BLaER1 treated with 17β-estradiol and CSF1 and Interleukin-3, amounts not matched to agents 10 nM and 100 nM (cell line): ENCODE results near the gene DDX25.
A peak's percentile ranks its signal among the peaks of the same experiment; 100 is the strongest.

Experiments
- H3K27ac ChIP-seq, 11 experiments: shearing (Covaris generic); formaldehyde crosslinking; 2 replicates each; pipeline ENCODE4 v1.8.1; 2022
- H3K27me3 ChIP-seq, 11 experiments: shearing (Covaris generic); formaldehyde crosslinking; 2 replicates each; pipeline ENCODE4 v1.8.1; 2022
- H3K36me3 ChIP-seq, 11 experiments: shearing (Covaris generic); formaldehyde crosslinking; 2 replicates each; pipeline ENCODE4 v1.8.1; 2022
- H3K4me1 ChIP-seq, 10 experiments: shearing (Covaris generic); formaldehyde crosslinking; 2 replicates each; pipeline ENCODE4 v1.8.1; 2022
- H3K4me2 ChIP-seq, 11 experiments: shearing (Covaris generic); formaldehyde crosslinking; 2 replicates each; pipeline ENCODE4 v1.8.1; 2022
- H3K4me3 ChIP-seq, 10 experiments: shearing (Covaris generic); formaldehyde crosslinking; 2 replicates each; pipeline ENCODE4 v1.8.1; 2022
- H3K9ac ChIP-seq, 11 experiments: shearing (Covaris generic); formaldehyde crosslinking; 2 replicates each; pipeline ENCODE4 v1.8.1; 2022
- H3K9me3 ChIP-seq, 11 experiments: shearing (Covaris generic); formaldehyde crosslinking; replicated peaks in 1 of 11; 2 replicates each; pipeline ENCODE4 v1.8.1; 2022
- H4K20me1 ChIP-seq, 11 experiments: shearing (Covaris generic); formaldehyde crosslinking; 2 replicates each; pipeline ENCODE4 v1.8.1; 2022
- Cebpa-rat ChIP-seq, 11 experiments: shearing (Covaris generic); IDR thresholded peaks; 2 replicates each; pipeline ENCODE4 v1.8.1; 2022

DDX25 gene

DNA sequence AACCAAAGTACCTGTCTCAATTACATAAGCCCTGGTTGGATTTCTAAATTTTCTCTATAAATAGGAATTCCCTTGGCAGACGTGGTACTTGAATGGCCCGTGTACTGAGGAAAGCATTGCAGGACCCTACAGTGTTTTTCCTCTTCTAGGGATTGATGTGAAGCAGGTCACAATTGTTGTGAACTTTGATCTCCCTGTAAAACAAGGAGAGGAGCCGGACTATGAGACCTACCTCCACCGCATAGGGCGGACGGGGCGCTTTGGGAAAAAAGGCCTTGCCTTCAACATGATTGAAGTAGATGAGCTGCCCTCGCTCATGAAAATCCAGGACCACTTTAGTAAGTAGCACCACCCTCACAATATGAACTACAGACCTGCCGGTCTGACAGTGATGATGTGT, 16.7 kb downstream of the DDX25 start:
- no peaks in the 10 kb centered on the region for H3K9me3 ChIP-seq
- no peaks in the 10 kb centered on the region for H3K27me3 ChIP-seq
- H3K4me1 ChIP-seq = no peaks in the 10 kb centered on the region; a peak in 1 of 20 replicates
- TF ChIP-seq Cebpa-rat (IDR thresholded peaks at IDR 0.05) = no peak
- no peaks in the 10 kb centered on the region for H3K36me3 ChIP-seq
- no peak overlapping the region for H3K9ac ChIP-seq
- no peak overlapping the region for H3K4me2 ChIP-seq
- no peak overlapping the region for H3K4me3 ChIP-seq
- no peak overlapping the region for H3K27ac ChIP-seq
- no peaks in the 10 kb centered on the region for H4K20me1 ChIP-seq

DNA sequence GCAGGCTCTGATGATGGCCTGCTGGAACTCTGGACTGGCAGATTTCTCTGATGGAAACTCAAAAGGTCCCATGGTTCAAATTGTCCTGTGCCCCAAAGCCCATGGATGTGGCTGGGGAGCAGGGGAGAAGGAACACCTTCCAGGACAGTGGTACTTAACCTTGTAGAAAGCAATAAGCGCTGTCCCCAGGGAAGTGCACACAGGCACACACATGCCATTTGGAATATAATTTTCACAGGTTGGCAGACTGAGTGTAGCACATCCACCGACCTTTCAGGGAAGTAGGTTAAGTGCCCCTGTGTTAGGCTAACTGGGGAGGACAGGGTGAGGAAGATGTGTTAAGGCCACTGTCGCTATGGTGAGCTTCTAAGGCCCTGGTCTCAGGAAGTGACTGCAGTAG, 17.8 kb downstream of the DDX25 start:
- Histone ChIP-seq H3K9me3 (no peaks in the 10 kb centered on the region), H3K9ac (0 out of 22 replicates have a peak overlapping the region, but pooled peaks of 1 of the 11 experiments have one; percentile 19), H3K4me1 (no peaks in the 10 kb centered on the region), H3K27me3 (no peaks in the 10 kb centered on the region), H3K27ac (no peak overlapping the region), H4K20me1 (no peaks in the 10 kb centered on the region), H3K4me3 (no peak overlapping the region), H3K36me3 (no peaks in the 10 kb centered on the region), H3K4me2 (no peak overlapping the region)
- no peak for TF ChIP-seq Cebpa-rat (IDR thresholded peaks at IDR 0.05)

DNA sequence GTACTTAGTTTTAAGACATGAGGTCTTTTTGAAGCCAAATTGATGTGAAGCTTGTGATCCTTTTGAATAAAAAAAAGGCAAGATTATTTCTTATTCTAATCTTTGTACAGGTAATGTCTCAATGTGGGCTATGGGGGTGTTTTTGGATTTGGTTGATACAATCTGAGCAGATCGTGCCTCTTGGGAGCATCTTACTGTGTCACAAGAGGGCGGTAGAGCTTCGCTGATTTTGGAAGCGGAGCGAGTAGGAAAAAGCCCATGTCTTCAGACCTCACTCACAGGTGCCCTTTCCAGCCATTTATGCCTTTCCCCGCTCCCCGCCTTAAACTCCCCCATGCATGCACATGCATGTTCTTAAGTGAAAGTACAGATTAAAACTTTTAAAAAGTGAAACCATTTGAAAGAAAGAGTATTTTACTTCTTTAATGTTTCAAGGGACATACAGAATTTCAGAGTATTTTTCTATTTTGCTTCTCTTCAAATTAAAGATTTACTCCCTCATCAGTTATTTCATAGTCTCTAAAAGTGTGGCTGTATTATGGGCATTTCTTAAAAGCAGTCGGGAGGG, 18.8 kb downstream of the DDX25 start:
- Histone ChIP-seq H3K9ac (no peak overlapping the region), H3K4me3 (no peak overlapping the region), H3K9me3 (no peaks in the 10 kb centered on the region), H3K4me1 (no peaks in the 10 kb centered on the region), H3K36me3 (no peaks in the 10 kb centered on the region), H3K27me3 (no peaks in the 10 kb centered on the region), H3K27ac (no peak overlapping the region), H4K20me1 (no peaks in the 10 kb centered on the region), H3K4me2 (no peak overlapping the region)
- TF ChIP-seq Cebpa-rat (IDR thresholded peaks at IDR 0.05) = no peak

DNA sequence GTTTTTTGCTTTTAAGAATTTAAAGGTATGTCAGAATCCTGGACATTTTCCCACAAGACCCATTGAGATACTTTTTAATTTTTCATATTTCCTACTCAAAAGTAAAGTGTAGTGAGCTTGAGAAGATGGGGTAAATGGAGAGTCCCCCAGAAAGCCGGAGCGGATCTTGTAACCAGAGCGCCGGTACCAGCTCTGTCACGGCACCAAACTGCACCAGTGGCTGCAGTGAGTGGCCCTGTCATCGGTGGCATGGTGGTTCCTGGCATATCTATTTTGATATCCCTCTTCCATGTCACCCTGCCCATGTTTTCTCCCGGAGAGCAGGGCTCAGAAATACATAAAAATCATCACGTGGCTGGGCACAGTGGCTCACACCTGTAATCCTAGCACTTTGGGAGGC, 19.3 kb downstream of the DDX25 start:
- no peak for TF ChIP-seq Cebpa-rat (IDR thresholded peaks at IDR 0.05)
- no peak overlapping the region for H3K4me2 ChIP-seq
- H3K9me3 ChIP-seq = no peaks in the 10 kb centered on the region
- H3K27ac ChIP-seq = no peak overlapping the region
- no peaks in the 10 kb centered on the region for H3K4me1 ChIP-seq
- no peaks in the 10 kb centered on the region for H3K27me3 ChIP-seq
- H3K9ac ChIP-seq = no peak overlapping the region
- H3K4me3 ChIP-seq = no peak overlapping the region
- H3K36me3 ChIP-seq = no peaks in the 10 kb centered on the region
- H4K20me1 ChIP-seq = no peaks in the 10 kb centered on the region

DNA sequence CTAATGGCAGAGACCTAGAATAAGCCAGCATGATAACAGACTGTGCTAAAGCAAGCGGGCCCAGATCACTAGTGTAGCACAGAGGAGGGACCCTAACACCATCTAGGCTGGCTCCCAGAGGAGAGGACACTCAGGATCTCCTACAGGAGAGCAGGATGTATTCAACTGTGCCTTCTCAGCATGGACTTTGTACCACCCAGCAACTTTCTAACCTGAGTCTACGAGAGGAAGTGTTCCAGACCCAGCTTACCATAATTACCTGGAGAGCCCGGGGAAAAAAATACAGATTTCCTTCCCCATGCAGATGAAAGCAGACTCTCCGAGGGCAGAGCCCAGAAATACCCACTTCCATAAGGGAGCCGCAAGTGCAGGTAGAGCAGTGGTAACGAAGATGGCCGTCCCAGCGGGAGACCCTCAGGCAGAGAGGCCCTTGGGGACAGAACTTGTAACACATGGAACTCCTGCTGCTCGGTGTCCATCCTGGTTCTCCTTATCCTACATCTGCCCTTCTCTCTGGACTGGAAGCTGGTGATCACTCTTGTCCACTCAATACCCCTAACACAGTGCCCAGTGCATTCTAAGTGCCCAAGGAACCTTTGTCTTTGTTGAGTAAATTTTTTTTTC, 20.2 kb downstream of the DDX25 start:
- no peak overlapping the region for H3K9ac ChIP-seq
- H3K4me2 ChIP-seq = no peak overlapping the region
- no peak overlapping the region for H3K4me3 ChIP-seq
- no peaks in the 10 kb centered on the region for H3K36me3 ChIP-seq
- peaks cover 0 to 1% (median 0%) of the 10 kb centered on the region in 10 experiments; a peak in 3 of 20 replicates for H3K4me1 ChIP-seq
- no peaks in the 10 kb centered on the region for H3K9me3 ChIP-seq
- no peak overlapping the region for H3K27ac ChIP-seq
- no peak for TF ChIP-seq Cebpa-rat (IDR thresholded peaks at IDR 0.05)
- no peaks in the 10 kb centered on the region for H3K27me3 ChIP-seq
- H4K20me1 ChIP-seq = no peaks in the 10 kb centered on the region

DNA sequence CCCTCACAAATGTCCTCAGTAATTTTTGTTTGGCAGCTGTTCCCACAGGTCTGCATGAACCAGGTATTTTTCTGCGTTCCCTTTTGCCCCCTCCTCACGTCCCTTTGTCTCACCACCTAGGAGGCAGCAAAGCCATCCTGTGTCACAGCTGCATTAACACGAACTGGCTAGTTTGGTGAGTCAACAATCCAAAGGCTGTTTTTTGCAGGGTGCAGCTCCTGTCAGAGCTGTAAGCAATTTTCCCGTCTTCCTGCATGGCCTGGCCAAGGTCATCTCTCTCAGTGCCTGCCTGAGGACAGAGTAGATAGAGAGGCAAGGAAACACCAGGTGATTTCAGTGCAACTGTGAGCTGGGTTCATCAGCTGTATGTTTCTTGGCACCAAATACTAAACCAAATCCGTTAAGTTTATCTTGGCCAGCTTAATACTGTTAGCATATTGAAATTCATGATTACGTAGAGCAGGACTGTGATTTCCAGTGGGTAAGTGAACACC, 21.0 kb downstream of the DDX25 start:
- H3K27ac ChIP-seq = no peak overlapping the region

DNA sequence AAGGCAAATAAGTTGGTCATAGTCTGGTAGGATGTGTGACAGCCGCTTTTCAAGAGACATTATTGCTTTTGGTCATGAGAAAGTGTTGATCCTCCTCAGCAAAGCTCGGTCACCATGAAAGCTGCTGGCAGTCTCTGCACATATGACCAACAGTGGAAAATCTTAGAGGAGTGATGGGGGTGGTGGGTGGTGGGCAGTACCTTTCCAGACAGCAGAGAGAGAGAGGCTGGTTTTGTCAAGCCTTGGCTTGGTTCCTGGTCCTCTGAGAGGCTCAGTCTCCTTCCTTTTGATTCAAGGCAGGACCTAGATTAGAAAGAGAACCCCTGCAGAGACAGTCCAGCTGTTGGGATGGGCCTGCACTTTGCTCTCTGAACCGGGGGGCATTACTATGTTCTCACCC, 21.5 kb downstream of the DDX25 start:
- H3K4me2 ChIP-seq = no peak overlapping the region
- H3K27me3 ChIP-seq = no peaks in the 10 kb centered on the region
- no peak overlapping the region for H3K4me3 ChIP-seq
- no peak overlapping the region for H3K9ac ChIP-seq
- TF ChIP-seq Cebpa-rat (IDR thresholded peaks at IDR 0.05) = no peak
- no peak overlapping the region for H3K27ac ChIP-seq
- no peaks in the 10 kb centered on the region for H3K36me3 ChIP-seq
- peaks cover 0 to 7% (median 0%) of the 10 kb centered on the region in 10 experiments; a peak in 5 of 20 replicates for H3K4me1 ChIP-seq
- no peaks in the 10 kb centered on the region for H3K9me3 ChIP-seq
- H4K20me1 ChIP-seq = no peaks in the 10 kb centered on the region

More for the DNA sequence above, 21.0 kb downstream of the DDX25 start:
- no peak for TF ChIP-seq Cebpa-rat (IDR thresholded peaks at IDR 0.05)
- H3K9ac ChIP-seq = no peak overlapping the region
- no peak overlapping the region for H3K4me3 ChIP-seq
- H3K4me1 ChIP-seq = peaks cover 0 to 7% (median 0%) of the 10 kb centered on the region in 10 experiments; a peak in 5 of 20 replicates
- no peaks in the 10 kb centered on the region for H3K9me3 ChIP-seq
- H3K4me2 ChIP-seq = no peak overlapping the region
- no peaks in the 10 kb centered on the region for H3K36me3 ChIP-seq
- H3K27me3 ChIP-seq = no peaks in the 10 kb centered on the region
- no peaks in the 10 kb centered on the region for H4K20me1 ChIP-seq

DNA sequence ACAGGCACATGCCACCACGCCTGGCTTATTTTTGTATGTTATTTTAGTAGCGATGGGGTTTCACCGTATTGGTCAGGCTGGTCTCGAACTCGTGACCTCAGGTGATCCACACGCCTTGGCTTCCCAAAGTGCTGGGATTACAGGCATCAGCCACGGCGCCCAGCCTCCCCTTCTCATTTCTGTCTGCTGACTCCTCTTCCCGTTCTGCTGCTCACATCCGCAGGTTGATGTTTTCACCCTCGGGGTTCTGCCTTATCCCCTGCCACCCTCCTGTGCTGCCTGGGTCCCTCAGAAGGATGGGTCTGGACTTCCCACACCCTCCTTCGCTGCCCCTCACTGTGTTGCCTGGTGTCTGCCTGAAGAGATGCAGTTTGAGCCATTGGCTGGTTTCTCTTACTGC, 22.4 kb downstream of the DDX25 start:
- TF ChIP-seq Cebpa-rat (IDR thresholded peaks at IDR 0.05) = no peak
- H3K36me3 ChIP-seq = no peaks in the 10 kb centered on the region
- no peak overlapping the region for H3K4me3 ChIP-seq
- no peaks in the 10 kb centered on the region for H4K20me1 ChIP-seq
- H3K9ac ChIP-seq = no peak overlapping the region
- peaks cover 0 to 7% (median 0%) of the 10 kb centered on the region in 10 experiments; a peak in 5 of 20 replicates for H3K4me1 ChIP-seq
- H3K9me3 ChIP-seq = no peaks in the 10 kb centered on the region
- no peak overlapping the region for H3K27ac ChIP-seq
- no peak overlapping the region for H3K4me2 ChIP-seq
- H3K27me3 ChIP-seq = no peaks in the 10 kb centered on the region

DNA sequence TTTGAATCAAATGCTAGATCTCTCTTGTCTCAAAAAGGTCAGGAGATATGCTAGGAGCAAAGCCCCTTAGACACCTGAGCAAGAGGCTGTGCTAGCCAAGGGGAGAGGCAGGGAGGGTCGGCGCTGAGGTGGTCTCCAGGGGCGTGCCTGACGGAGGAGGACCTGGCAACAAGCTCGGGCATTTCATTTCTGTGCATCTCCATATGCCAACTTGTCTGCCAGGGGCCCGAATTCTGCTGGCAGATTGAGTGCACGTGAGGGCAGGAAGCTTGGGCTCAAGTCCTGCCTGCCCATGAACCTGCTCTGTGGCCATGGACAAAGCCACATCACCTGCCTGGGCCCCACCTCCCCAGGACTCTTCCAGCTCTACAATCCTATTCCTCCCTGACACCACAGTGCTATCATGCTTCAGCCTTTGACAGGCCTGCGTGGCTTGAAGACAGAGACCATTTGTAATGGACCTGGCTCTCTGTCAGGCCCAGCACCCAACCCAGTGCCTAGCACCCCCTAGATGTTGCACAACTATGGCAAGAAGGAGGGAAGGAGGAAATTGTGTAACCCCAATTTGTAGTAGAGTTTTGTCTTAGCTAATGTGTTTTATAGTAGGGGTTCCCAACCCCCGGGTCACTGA, 25.3 kb downstream of the DDX25 start:
- Histone ChIP-seq H3K4me1 (peaks cover 0 to 7% (median 0%) of the 10 kb centered on the region in 10 experiments; a peak in 5 of 20 replicates), H3K9ac (no peak overlapping the region), H4K20me1 (no peaks in the 10 kb centered on the region), H3K4me2 (peak overlapping the region in 1 of 11 experiments; percentile 41; a peak in 2 of 22 replicates), H3K9me3 (no peaks in the 10 kb centered on the region), H3K36me3 (no peaks in the 10 kb centered on the region), H3K4me3 (no peak overlapping the region), H3K27ac (no peak overlapping the region), H3K27me3 (no peaks in the 10 kb centered on the region)
- 0 out of 22 replicates have a peak, but pooled peaks of 2 of the 11 experiments have one; percentile 24 for TF ChIP-seq Cebpa-rat (IDR thresholded peaks at IDR 0.05)
